H9 (cell line): ENCODE data around the gene GBA2. TPM values are rescaled to one million over a fixed set of nuclear protein-coding genes. Genes with fewer than 3 reads are reported as not detected.
A peak's percentile ranks its signal among the peaks of the same experiment; 100 is the strongest.

Experiments used
- DNase-seq: peaks from one replicate; pipeline ENCODE4 v3.0.0-alpha.2; 2017
- H2AFZ ChIP-seq: one replicate; pipeline ENCODE4 v1.6.1; 2013; ENCODE audit warnings: mild to moderate bottlenecking, low read length, control low read depth, moderate library complexity
- H2AK5ac ChIP-seq: 2 replicates; pipeline ENCODE4 v1.6.1; 2013; ENCODE audit warnings: low read length, control low read depth, mixed read lengths; ENCODE audit not compliant: insufficient read length
- H2BK120ac ChIP-seq: one replicate; pipeline ENCODE4 v1.6.1; 2013; ENCODE audit warnings: low read depth, mild to moderate bottlenecking, low read length, control low read depth, inconsistent platforms; ENCODE audit not compliant: poor library complexity, severe bottlenecking
- H2BK12ac ChIP-seq: 2 replicates; pipeline ENCODE4 v1.6.1; 2013; ENCODE audit warnings: low read length, control low read depth, mixed read lengths, low read depth; ENCODE audit not compliant: insufficient read length
- H2BK15ac ChIP-seq: 2 replicates; pipeline ENCODE4 v1.6.1; 2013; ENCODE audit warnings: low read depth, low read length, control low read depth
- H2BK20ac ChIP-seq: one replicate; pipeline ENCODE4 v1.6.1; 2013; ENCODE audit warnings: low read depth, mild to moderate bottlenecking, low read length, control low read depth, inconsistent platforms; ENCODE audit not compliant: poor library complexity, severe bottlenecking
- H2BK5ac ChIP-seq: 2 replicates; pipeline ENCODE4 v1.6.1; 2013; ENCODE audit warnings: low read length, control low read depth, mixed read lengths; ENCODE audit not compliant: insufficient read length
- H3K14ac ChIP-seq: 2 replicates; pipeline ENCODE4 v1.6.1; 2013; ENCODE audit warnings: low read length, control low read depth; ENCODE audit not compliant: insufficient read depth
- H3K18ac ChIP-seq: 2 replicates; pipeline ENCODE4 v1.6.1; 2013; ENCODE audit warnings: low read depth, mild to moderate bottlenecking, mixed read lengths, low read length, control low read depth; ENCODE audit not compliant: insufficient read length
- H3K23ac ChIP-seq: 2 replicates; pipeline ENCODE4 v1.6.1; 2013; ENCODE audit warnings: low read length, control low read depth, mixed read lengths, low read depth; ENCODE audit not compliant: insufficient read length
- H3K23me2 ChIP-seq: 2 replicates; pipeline ENCODE4 v1.6.1; 2013; ENCODE audit warnings: low read depth, mild to moderate bottlenecking, mixed read lengths, low read length, control low read depth; ENCODE audit not compliant: insufficient read length, poor library complexity, severe bottlenecking
- H3K27ac ChIP-seq: 2 replicates; pipeline ENCODE4 v1.5.1; 2013; ENCODE audit warnings: low read length, control low read depth, mixed read lengths, low read depth; ENCODE audit not compliant: insufficient read length
- H3K27me3 ChIP-seq: 2 replicates; pipeline ENCODE4 v1.6.1; 2013; ENCODE audit warnings: low read length, control low read depth, inconsistent platforms; ENCODE audit not compliant: insufficient read depth
- H3K4ac ChIP-seq: 2 replicates; pipeline ENCODE4 v1.6.1; 2013; ENCODE audit warnings: low read depth, mild to moderate bottlenecking, control low read depth, inconsistent platforms, low read length, moderate library complexity
- H3K4me1 ChIP-seq: 2 replicates; pipeline ENCODE4 v1.6.1; 2013; ENCODE audit warnings: low read length, control low read depth, inconsistent platforms; ENCODE audit not compliant: insufficient read depth
- H3K4me2 ChIP-seq: 2 replicates; pipeline ENCODE4 v1.6.1; 2013; ENCODE audit warnings: low read length, control low read depth, mixed read lengths; ENCODE audit not compliant: insufficient read length, insufficient read depth
- H3K56ac ChIP-seq: 2 replicates; pipeline ENCODE4 v1.6.1; 2013; ENCODE audit warnings: low read depth, mild to moderate bottlenecking, mixed read lengths, low read length, control low read depth; ENCODE audit not compliant: insufficient read length
- H3K79me1 ChIP-seq: 2 replicates; pipeline ENCODE4 v1.6.1; 2013; ENCODE audit warnings: low read depth, mild to moderate bottlenecking, moderate library complexity, low read length, control low read depth, inconsistent platforms; ENCODE audit not compliant: insufficient read depth, poor library complexity, severe bottlenecking
- H3K79me2 ChIP-seq: 2 replicates; pipeline ENCODE4 v1.6.1; 2013; ENCODE audit warnings: low read length, control low read depth, inconsistent platforms; ENCODE audit not compliant: insufficient read depth
- H3K9ac ChIP-seq: 2 replicates; pipeline ENCODE4 v1.6.1; 2013; ENCODE audit warnings: low read length, control low read depth, mixed read lengths; ENCODE audit not compliant: insufficient read length; ENCODE audit errors: extremely low read depth
- H3K9me3 ChIP-seq: one replicate; pipeline ENCODE4 v1.6.1; 2013; ENCODE audit warnings: low read depth, low read length, inconsistent platforms; ENCODE audit not compliant: control insufficient read depth
- H3T11ph ChIP-seq: one replicate; pipeline ENCODE4 v1.6.1; 2013; ENCODE audit warnings: mild to moderate bottlenecking, low read length, control low read depth, inconsistent platforms
- H4K20me1 ChIP-seq: one replicate; pipeline ENCODE4 v1.6.1; 2013; ENCODE audit not compliant: control insufficient read depth, insufficient read length, insufficient read depth
- H4K5ac ChIP-seq: 2 replicates; pipeline ENCODE4 v1.6.1; 2013; ENCODE audit warnings: low read depth, mild to moderate bottlenecking, mixed read lengths, low read length, control low read depth; ENCODE audit not compliant: insufficient read length
- H4K8ac ChIP-seq: replicated peaks from 2 replicates; pipeline ENCODE4 v1.6.1; 2013; ENCODE audit warnings: low read length, control low read depth, mixed read lengths, low read depth; ENCODE audit not compliant: insufficient read length
- H4K91ac ChIP-seq: 2 replicates; pipeline ENCODE4 v1.6.1; 2013; ENCODE audit warnings: low read depth, mild to moderate bottlenecking, moderate library complexity, mixed read lengths, low read length, control low read depth; ENCODE audit not compliant: insufficient read length
- H3K27ac Mint-ChIP-seq, 3 experiments: 2 replicates in 2 of 3; 3 replicates in 1 of 3; pipeline ENCODE4 v1.8.0; 2020 to 2021; ENCODE audit warnings: mixed read lengths in 3 of 3, mild to moderate bottlenecking in 1 of 3, moderate library complexity in 1 of 3
- H3K27me3 Mint-ChIP-seq: 2 replicates; pipeline ENCODE4 v1.8.0; 2021; ENCODE audit warnings: low read depth, mild to moderate bottlenecking, moderate library complexity, mixed read lengths
- H3K36me3 Mint-ChIP-seq, 3 experiments: 2 replicates in 2 of 3; 3 replicates in 1 of 3; pipeline ENCODE4 v1.8.0; 2020 to 2021; ENCODE audit warnings: low read depth in 3 of 3, mixed read lengths in 3 of 3; ENCODE audit not compliant: insufficient read depth in 1 of 3
- H3K4me1 Mint-ChIP-seq, 2 experiments: 2 replicates each; pipeline ENCODE4 v1.8.0; 2020; ENCODE audit warnings: mixed read lengths in 2 of 2
- H3K4me3 Mint-ChIP-seq, 2 experiments: 2 replicates in 1 of 2; 3 replicates in 1 of 2; pipeline ENCODE4 v1.8.0; 2020 to 2021; ENCODE audit warnings: mild to moderate bottlenecking in 2 of 2, mixed read lengths in 2 of 2, moderate library complexity in 1 of 2
- H3K9me3 Mint-ChIP-seq, 2 experiments: 2 replicates in 1 of 2; 3 replicates in 1 of 2; pipeline ENCODE4 v1.8.0; 2020; ENCODE audit warnings: mild to moderate bottlenecking in 2 of 2, mixed read lengths in 2 of 2, moderate library complexity in 1 of 2
- WGBS: extraction: QIAGEN DNeasy Blood & Tissue Kit; methylation state at CpG from one replicate; pipeline ENCODE4 v1.1.7; 2013; ENCODE audit warnings: missing lambda C conversion rate, low lambda C conversion rate, mixed read lengths; ENCODE audit not compliant: insufficient read length; ENCODE audit errors: extremely low coverage; 5-methylcytosine and 5-hydroxymethylcytosine counted together
- total RNA-seq: library from RNA; stranded (reverse); gene quantifications from 2 replicates; pipeline ENCODE4 v1.2.1, GENCODE V29; 2021
- TF ChIP-seq, protein P1 (sequence below): fragments of 200-600 bp; sonication (generic); conservative IDR thresholded peaks from 3 replicates; pipeline ENCODE4 v1.8.0; 2021; ENCODE audit warnings: antibody characterized with exemption, mild to moderate bottlenecking

GBA2 gene
- total RNA-seq, 1 experiment from 2014 or later, result 103 TPM

DNA sequence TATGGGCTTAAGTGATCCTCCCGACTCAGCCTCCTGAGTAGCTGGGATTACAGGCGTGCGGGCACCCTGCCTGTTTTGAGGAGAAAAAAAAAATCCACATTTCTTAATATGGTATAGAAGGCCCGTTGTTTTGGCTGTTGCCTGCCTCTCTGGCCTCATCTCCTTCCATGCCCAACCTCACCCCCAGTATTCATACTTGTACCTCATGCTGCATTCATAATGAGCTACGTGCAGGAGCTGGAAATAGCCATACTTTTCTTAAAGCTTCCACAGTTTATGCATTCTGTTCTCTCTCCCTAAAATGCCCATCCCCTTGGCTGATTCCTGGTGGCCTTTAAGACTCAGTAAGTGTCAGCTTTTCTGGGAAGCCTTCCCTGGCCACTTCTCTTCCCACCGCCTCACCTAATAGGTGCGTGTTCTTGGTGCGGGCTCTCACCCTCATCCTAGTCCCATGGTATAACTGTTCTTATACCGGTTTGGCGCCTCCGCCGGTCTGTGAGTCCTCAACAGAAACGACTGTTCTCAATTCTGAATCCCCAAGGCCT is 57.2 kb downstream of the GBA2 start:
- no peaks in the 10 kb centered on the region; the same call in 1 of the 2 replicates for H3K27me3 Mint-ChIP-seq
- no peak overlapping the region for H4K91ac ChIP-seq

More for the DNA sequence above, 57.2 kb downstream of the GBA2 start:
- peaks cover 6 to 22% (median 13%) of the 10 kb centered on the region in 3 experiments for H3K36me3 Mint-ChIP-seq
- H3K4me3 Mint-ChIP-seq, result peak overlapping the region; percentile 84 to 93
- peak overlapping the region in 1 of 3 experiments; percentile 42; a peak in 2 of 7 replicates for H3K27ac Mint-ChIP-seq
- peaks cover 3% of the 10 kb centered on the region; the same call in 1 of the 2 replicates for H3K4me1 ChIP-seq
- H3T11ph ChIP-seq, result no peak overlapping the region
- peaks cover 26 to 27% of the 10 kb centered on the region in 2 experiments for H3K4me1 Mint-ChIP-seq
- H3K9ac ChIP-seq, result no peak overlapping the region
- H4K5ac ChIP-seq, result no peak overlapping the region
- H2BK12ac ChIP-seq, result no peak overlapping the region
- H2AFZ ChIP-seq, result no peak overlapping the region
- H3K27ac ChIP-seq, result no peak overlapping the region
- H3K79me2 ChIP-seq, result no peaks in the 10 kb centered on the region; the same call in 1 of the 2 replicates
- no peaks in the 10 kb centered on the region for H3K79me1 ChIP-seq
- H2BK15ac ChIP-seq, result no peak overlapping the region
- no peak overlapping the region for H2BK5ac ChIP-seq
- H3K27me3 ChIP-seq, result no peaks in the 10 kb centered on the region
- H4K20me1 ChIP-seq, result no peaks in the 10 kb centered on the region
- H4K8ac ChIP-seq, result no peak overlapping the region
- WGBS, result no CpG with 5 or more reads among the region's 13 CpGs
- no peak overlapping the region for H2BK120ac ChIP-seq
- H3K14ac ChIP-seq, result no peak overlapping the region
- peak; percentile 52 for DNase-seq
- H3K18ac ChIP-seq, result no peak overlapping the region
- no peak overlapping the region for H2AK5ac ChIP-seq
- H3K4me2 ChIP-seq, result peak overlapping the region; percentile 65
- no peaks in the 10 kb centered on the region for H3K9me3 ChIP-seq
- no peak overlapping the region for H3K23ac ChIP-seq
- peaks cover 0 to 2% of the 10 kb centered on the region in 2 experiments; a peak in 2 of 5 replicates for H3K9me3 Mint-ChIP-seq
- peaks cover 6% of the 10 kb centered on the region for H3K23me2 ChIP-seq
- H3K56ac ChIP-seq, result no peak overlapping the region
- H3K4ac ChIP-seq, result no peak overlapping the region
- no peak overlapping the region for H2BK20ac ChIP-seq
- TF ChIP-seq, protein P1, sequence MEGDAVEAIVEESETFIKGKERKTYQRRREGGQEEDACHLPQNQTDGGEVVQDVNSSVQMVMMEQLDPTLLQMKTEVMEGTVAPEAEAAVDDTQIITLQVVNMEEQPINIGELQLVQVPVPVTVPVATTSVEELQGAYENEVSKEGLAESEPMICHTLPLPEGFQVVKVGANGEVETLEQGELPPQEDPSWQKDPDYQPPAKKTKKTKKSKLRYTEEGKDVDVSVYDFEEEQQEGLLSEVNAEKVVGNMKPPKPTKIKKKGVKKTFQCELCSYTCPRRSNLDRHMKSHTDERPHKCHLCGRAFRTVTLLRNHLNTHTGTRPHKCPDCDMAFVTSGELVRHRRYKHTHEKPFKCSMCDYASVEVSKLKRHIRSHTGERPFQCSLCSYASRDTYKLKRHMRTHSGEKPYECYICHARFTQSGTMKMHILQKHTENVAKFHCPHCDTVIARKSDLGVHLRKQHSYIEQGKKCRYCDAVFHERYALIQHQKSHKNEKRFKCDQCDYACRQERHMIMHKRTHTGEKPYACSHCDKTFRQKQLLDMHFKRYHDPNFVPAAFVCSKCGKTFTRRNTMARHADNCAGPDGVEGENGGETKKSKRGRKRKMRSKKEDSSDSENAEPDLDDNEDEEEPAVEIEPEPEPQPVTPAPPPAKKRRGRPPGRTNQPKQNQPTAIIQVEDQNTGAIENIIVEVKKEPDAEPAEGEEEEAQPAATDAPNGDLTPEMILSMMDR, result peak; percentile 31; the same call in 2 of the 3 replicates
